SU-DHL-6 (cell line): ENCODE measurements around the gene VAMP3.

Experiments used
- H2AFZ ChIP-seq: fragments of 200-600 bp; sonication (generic); 2 replicates; pipeline ENCODE4 v1.6.1; 2014; ENCODE audit warnings: low read depth, mild to moderate bottlenecking, moderate library complexity, mixed read lengths, antibody characterized with exemption, low read length; ENCODE audit not compliant: severe bottlenecking
- H3F3A ChIP-seq: fragments of 200-600 bp; shearing (Covaris generic); 2 replicates; pipeline ENCODE4 v1.6.0; 2016; ENCODE audit warnings: antibody characterized with exemption, mild to moderate bottlenecking; ENCODE audit not compliant: insufficient read depth
- H3K27ac ChIP-seq: fragments of 200-600 bp; sonication (generic); 2 replicates; pipeline ENCODE4 v1.5.1; 2016; ENCODE audit warnings: low read depth, mild to moderate bottlenecking, low read length, moderate library complexity, mixed read lengths
- H3K27me3 ChIP-seq: fragments of 200-600 bp; sonication (generic), shearing (Covaris generic); 2 replicates; pipeline ENCODE4 v1.6.0; 2014; ENCODE audit warnings: mild to moderate bottlenecking, low read length
- H3K36me3 ChIP-seq: fragments of 200-600 bp; sonication (generic); 2 replicates; pipeline ENCODE4 v1.6.1; 2014; ENCODE audit warnings: mild to moderate bottlenecking, low read length, mixed read lengths
- H3K4me2 ChIP-seq: fragments of 300-600, 200-600 bp; shearing (Covaris generic), sonication (generic); 2 replicates; pipeline ENCODE4 v1.6.0; 2014; ENCODE audit warnings: low read length, low read depth, mild to moderate bottlenecking; ENCODE audit not compliant: poor library complexity, severe bottlenecking
- H3K4me3 ChIP-seq: fragments of 200-600 bp; sonication (generic); 2 replicates; pipeline ENCODE4 v1.5.1; 2014; ENCODE audit warnings: antibody characterized with exemption, low read length, mild to moderate bottlenecking, mixed read lengths; ENCODE audit not compliant: insufficient read depth, poor library complexity, severe bottlenecking
- H3K79me2 ChIP-seq: fragments of 200-600 bp; sonication (generic); 2 replicates; pipeline ENCODE4 v1.6.1; 2014; ENCODE audit warnings: mild to moderate bottlenecking, low read length, moderate library complexity; ENCODE audit not compliant: insufficient read depth
- H3K9ac ChIP-seq: fragments of 200-600 bp; sonication (generic); 2 replicates; pipeline ENCODE4 v1.7.0; 2014; ENCODE audit warnings: mild to moderate bottlenecking, low read length
- H3K9me2 ChIP-seq: fragments of 200-600 bp; sonication (generic); replicated peaks from 2 replicates; pipeline ENCODE4 v1.6.1; 2014; ENCODE audit warnings: low read length; ENCODE audit not compliant: insufficient read depth
- H3K9me3 ChIP-seq: fragments of 200-600 bp; sonication (generic); 2 replicates; pipeline ENCODE4 v1.6.1; 2014; ENCODE audit warnings: low read length, mixed read lengths; ENCODE audit not compliant: insufficient read depth
- H4K20me1 ChIP-seq: fragments of 200-600 bp; sonication (generic); 2 replicates; pipeline ENCODE4 v1.6.1; 2014; ENCODE audit warnings: low read depth, mild to moderate bottlenecking, antibody characterized with exemption, low read length, moderate library complexity, mixed read lengths
- EZH2phosphoT487 ChIP-seq: fragments of 200-600 bp; sonication (generic), shearing (Covaris generic); conservative IDR thresholded peaks from 2 replicates; pipeline ENCODE4 v1.6.1; 2018; ENCODE audit warnings: mild to moderate bottlenecking, antibody characterized with exemption, low read length, moderate library complexity, mixed read lengths
- TF ChIP-seq, protein P1 (sequence below): fragments of 200-600 bp; sonication (generic); IDR thresholded peaks from one replicate; pipeline ENCODE4 v1.5.1; 2017; ENCODE audit warnings: antibody characterized with exemption, mild to moderate bottlenecking, low read length, moderate library complexity; ENCODE audit not compliant: insufficient read depth, poor library complexity, severe bottlenecking

The VAMP3 gene

DNA sequence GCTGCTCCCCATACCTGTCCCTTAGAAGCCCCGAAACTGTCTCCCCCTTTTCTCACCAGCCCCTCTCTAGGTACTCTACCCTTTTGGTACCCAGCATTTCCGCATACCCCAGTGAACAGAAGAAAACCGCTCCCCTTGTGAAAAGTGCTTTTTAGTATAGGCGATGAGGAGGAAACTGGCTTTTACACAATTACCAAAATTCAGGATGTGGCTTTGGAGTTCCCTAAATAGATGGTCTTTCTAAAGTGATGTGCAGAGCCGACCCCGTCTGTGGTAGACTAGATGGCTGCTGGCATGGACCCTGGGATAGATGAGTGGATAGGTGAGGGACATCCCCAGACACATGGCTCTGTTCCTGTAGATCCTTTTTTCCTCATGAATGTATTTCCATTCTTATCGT, 10.4 kb downstream of the VAMP3 start:
- Histone ChIP-seq H3K36me3 (peaks cover 6% of the 10 kb centered on the region; the same call in 1 of the 2 replicates), H3K9ac (no peak overlapping the region), H2AFZ (no peak overlapping the region), H3K27ac (no peak overlapping the region), H3K79me2 (no peaks in the 10 kb centered on the region), H3K4me2 (no peak overlapping the region), H3K9me3 (no peaks in the 10 kb centered on the region), H3K4me3 (no peak overlapping the region), H4K20me1 (no peaks in the 10 kb centered on the region), H3K9me2 (no peaks in the 10 kb centered on the region), H3F3A (peaks cover 10% of the 10 kb centered on the region; the same call in 1 of the 2 replicates), H3K27me3 (no peaks in the 10 kb centered on the region)
- TF ChIP-seq, protein P1, sequence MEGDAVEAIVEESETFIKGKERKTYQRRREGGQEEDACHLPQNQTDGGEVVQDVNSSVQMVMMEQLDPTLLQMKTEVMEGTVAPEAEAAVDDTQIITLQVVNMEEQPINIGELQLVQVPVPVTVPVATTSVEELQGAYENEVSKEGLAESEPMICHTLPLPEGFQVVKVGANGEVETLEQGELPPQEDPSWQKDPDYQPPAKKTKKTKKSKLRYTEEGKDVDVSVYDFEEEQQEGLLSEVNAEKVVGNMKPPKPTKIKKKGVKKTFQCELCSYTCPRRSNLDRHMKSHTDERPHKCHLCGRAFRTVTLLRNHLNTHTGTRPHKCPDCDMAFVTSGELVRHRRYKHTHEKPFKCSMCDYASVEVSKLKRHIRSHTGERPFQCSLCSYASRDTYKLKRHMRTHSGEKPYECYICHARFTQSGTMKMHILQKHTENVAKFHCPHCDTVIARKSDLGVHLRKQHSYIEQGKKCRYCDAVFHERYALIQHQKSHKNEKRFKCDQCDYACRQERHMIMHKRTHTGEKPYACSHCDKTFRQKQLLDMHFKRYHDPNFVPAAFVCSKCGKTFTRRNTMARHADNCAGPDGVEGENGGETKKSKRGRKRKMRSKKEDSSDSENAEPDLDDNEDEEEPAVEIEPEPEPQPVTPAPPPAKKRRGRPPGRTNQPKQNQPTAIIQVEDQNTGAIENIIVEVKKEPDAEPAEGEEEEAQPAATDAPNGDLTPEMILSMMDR = no peak
- no peak for TF ChIP-seq EZH2phosphoT487

DNA sequence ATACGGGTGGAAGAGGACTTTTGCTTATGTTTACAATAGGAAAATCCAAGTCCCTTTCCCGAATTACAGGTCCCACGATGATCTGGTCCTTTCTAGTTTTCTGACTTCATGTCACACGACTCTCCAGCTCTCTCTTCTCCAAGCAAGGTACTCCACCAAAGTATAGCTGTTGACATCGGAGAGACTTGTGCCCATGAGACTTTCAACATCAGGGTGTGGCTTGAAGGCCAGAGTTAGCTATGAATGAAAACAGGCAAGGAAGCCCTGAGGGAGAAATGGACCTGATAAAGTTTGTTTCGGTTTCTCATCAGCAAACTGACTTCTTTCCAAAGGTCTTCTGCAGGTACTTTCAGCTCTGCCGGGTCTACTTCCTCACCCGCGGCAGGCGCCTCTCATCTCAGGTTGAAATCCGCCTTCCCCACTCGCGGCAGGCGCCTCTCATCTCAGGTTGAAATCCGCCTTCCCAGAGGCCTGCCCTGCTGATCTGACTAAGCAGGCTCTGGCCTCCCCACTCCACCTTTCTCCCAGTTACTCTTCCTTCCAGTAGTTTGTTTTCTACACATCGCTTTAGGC, 10.9 kb downstream of the VAMP3 start:
- TF ChIP-seq, protein P1 = no peak
- Histone ChIP-seq H4K20me1 (no peaks in the 10 kb centered on the region), H3K36me3 (peaks cover 6% of the 10 kb centered on the region; the same call in 1 of the 2 replicates), H2AFZ (no peak overlapping the region), H3K9me2 (no peaks in the 10 kb centered on the region), H3F3A (peaks cover 13% of the 10 kb centered on the region; the same call in 1 of the 2 replicates), H3K79me2 (no peaks in the 10 kb centered on the region), H3K4me2 (no peak overlapping the region), H3K9ac (no peak overlapping the region), H3K4me3 (no peak overlapping the region), H3K9me3 (no peaks in the 10 kb centered on the region), H3K27ac (no peak overlapping the region), H3K27me3 (no peaks in the 10 kb centered on the region)

DNA sequence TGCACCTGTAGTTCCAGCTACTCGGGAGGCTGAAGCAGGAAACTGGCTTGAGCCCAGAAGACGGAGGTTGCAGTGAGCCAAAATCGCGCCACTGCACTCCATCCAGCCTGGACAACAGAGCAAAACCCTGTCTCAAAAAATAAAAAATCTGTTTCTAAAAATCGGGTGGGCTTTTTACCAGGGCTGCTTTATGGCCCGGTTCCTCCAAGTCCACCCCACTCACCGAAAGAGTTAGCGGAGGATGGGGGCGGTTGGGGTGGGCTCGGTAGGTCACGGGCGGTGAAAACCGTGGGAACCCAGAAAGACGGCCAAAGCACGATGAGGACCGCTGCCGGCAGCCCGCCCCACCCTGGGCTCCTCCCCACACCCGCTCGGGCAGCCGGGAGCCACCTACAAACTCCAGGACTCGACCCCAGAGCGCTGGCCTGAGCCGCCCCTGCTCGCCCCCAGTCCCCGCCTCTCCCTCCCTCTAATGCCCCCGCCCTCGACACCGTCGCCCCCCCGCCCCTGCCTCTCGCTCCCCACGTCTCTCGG, 12.1 kb downstream of the VAMP3 start:
- H3K27me3 ChIP-seq = no peaks in the 10 kb centered on the region
- no peaks in the 10 kb centered on the region for H4K20me1 ChIP-seq
- peaks cover 13% of the 10 kb centered on the region; the same call in 1 of the 2 replicates for H3F3A ChIP-seq
- H3K9ac ChIP-seq = peak overlapping the region; percentile 66
- no peaks in the 10 kb centered on the region for H3K79me2 ChIP-seq
- TF ChIP-seq, protein P1 = no peak
- TF ChIP-seq EZH2phosphoT487 = no peak
- H3K9me3 ChIP-seq = no peaks in the 10 kb centered on the region
- H3K4me3 ChIP-seq = peak overlapping the region; percentile 83
- H2AFZ ChIP-seq = peak overlapping the region; percentile 91
- H3K4me2 ChIP-seq = peak overlapping the region; percentile 90
- H3K27ac ChIP-seq = peak overlapping the region; percentile 54
- peaks cover 6% of the 10 kb centered on the region; the same call in 1 of the 2 replicates for H3K36me3 ChIP-seq
- H3K9me2 ChIP-seq = no peaks in the 10 kb centered on the region
